Fibroblast of villous mesenchyme (primary cell): ENCODE data around the gene SCYGR1. TPM values are rescaled to one million over a fixed set of nuclear protein-coding genes. Genes with fewer than 3 reads are reported as not detected.

Source experiments
- DNase-seq: peaks from one replicate; pipeline ENCODE4 v3.0.0-alpha.2; 2010; ENCODE audit warnings: low read depth
- H3K4me3 ChIP-seq: 2 replicates; pipeline ENCODE4 v1.5.1; 2011; ENCODE audit warnings: low read depth, mild to moderate bottlenecking, low read length
- total RNA-seq: library from RNA; depleted of rRNA; stranded (reverse); fragments of >200 nt; gene quantifications from 2 replicates; pipeline ENCODE4 v1.2.3, GENCODE V29; 2012
- TF ChIP-seq, protein P1 (sequence below): IDR thresholded peaks from 2 replicates; pipeline ENCODE4 v1.5.1; 2012; ENCODE audit warnings: low read depth, mild to moderate bottlenecking, low read length; ENCODE audit not compliant: insufficient read depth

Gene SCYGR1
- total RNA-seq, 1 donor: not detected

DNA sequence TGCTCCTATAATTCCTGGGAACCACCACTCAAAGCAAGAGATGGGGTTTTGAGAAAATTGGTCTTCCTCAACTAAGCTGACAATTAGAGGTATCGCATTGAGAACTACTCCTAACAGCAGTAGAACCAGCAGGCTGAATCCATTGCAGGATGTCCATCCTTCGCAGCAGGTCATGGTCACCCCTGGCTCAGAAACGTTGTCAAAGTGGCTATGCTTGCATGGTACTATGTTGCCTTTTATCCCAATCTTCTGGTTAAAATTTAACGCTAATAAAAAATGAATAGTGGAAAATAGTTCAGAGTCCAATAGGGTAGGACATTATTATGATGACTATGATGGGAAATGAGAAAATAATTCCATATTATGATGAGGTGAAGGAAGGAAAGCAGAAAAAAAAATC lies 8.7 kb downstream of the SCYGR1 start, which contains the start of gene TM4SF20:
TSS of gene TM4SF20 (minus strand) at position 212 of the 400 bp plus-strand sequence. CDS start at position 174, 38 bp downstream.
- TF ChIP-seq, protein P1, sequence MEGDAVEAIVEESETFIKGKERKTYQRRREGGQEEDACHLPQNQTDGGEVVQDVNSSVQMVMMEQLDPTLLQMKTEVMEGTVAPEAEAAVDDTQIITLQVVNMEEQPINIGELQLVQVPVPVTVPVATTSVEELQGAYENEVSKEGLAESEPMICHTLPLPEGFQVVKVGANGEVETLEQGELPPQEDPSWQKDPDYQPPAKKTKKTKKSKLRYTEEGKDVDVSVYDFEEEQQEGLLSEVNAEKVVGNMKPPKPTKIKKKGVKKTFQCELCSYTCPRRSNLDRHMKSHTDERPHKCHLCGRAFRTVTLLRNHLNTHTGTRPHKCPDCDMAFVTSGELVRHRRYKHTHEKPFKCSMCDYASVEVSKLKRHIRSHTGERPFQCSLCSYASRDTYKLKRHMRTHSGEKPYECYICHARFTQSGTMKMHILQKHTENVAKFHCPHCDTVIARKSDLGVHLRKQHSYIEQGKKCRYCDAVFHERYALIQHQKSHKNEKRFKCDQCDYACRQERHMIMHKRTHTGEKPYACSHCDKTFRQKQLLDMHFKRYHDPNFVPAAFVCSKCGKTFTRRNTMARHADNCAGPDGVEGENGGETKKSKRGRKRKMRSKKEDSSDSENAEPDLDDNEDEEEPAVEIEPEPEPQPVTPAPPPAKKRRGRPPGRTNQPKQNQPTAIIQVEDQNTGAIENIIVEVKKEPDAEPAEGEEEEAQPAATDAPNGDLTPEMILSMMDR: no peak
- no peak for DNase-seq
- H3K4me3 ChIP-seq: no peak within 1 kb of the TSS

DNA sequence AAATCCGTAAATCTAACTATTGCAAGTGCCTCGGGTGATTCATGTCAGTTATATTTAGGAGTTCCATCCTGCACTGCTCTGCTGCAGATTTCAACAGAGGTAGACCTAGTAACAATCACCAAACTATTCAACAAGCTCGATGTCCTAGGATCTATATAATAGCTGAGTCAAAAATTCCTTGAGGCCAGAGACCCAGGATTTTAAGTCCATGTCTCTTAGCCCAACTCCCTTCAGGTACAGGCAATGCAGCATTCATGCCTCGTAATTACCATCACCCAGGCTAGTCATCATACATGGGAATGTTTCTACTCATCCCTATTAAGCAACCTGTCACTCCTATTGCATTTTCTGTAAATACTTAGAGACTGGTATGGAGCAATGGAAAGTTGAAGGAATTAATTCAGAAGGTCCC lies 9.4 kb downstream of the SCYGR1 start:
- H3K4me3 ChIP-seq: no peak overlapping the region
- no peak for DNase-seq
- TF ChIP-seq, protein P1: no peak

DNA sequence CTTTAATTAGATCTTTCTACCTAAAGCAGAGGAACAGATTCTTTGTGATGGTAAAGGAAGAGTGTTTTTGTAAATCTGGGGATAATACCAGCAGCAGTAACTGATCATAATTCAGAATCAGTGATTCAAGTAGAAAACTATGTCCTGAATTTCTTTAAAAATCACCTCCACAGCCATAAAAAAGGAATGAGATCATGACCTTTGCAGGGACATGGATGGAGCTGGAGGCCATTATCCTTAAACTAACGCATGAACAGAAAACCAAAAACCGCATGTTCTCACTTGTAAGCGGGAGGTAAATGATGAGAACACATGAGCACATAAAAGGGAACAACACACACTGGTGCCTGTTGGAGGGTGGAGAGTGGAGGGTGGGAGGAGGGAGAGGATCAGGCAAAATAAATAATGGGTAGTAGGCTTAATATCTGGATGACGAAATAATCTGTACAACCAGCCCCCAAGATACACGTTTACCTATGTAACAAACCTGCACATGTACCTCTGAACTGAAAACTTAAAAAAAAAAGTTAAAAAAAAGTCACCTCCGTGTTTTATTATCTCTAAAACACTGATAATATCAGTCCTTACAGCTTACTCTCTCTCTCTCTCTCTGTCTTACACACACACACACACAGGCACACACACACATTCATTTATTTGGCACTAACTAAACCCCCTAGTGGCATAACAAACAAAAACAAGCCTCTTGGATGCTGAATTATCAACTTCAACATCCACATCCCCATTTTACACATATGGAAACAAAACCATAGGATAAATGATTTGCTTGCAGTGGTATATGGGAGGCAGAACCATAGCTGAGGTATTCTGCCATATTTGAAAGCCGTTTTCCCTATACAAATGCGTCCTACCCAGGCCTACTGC lies 10.0 kb downstream of the SCYGR1 start:
- no peak for DNase-seq
- no peak overlapping the region for H3K4me3 ChIP-seq
- TF ChIP-seq, protein P1: no peak

DNA sequence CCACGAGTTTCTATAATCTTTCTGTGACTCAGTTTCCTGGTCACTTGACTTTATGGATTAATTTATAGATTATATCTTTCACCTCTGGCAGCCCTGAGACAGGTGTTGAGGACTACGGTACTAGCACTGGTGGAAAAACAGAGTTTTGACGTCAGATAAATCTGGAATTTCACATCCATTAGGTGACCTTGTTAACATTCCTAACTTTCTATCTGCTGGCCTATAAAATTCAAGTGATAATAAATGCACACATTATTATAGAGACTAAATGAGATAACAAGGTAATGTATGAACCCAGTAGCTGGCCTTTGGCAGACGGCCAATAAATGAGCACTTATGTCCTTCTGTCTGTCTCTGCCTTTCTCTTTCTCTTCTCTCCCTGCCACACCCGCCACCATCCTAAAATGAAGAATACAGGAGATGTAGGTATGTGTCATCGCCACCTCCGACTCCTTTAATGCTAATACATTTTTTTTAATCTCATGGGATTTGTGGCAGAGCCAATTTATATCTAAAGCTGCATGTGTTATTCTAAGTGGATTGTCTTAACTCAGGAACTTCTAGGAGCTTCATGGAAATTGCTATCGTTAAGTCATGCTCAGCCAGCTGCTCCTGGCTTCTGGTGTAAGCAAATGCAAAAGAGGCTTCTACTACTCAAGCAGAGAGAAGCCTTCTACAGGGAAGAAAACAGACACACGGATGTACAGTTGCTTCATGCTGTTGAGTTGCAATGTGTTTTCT lies 10.9 kb downstream of the SCYGR1 start:
- peak; percentile 36 for DNase-seq
- TF ChIP-seq, protein P1: no peak

DNA sequence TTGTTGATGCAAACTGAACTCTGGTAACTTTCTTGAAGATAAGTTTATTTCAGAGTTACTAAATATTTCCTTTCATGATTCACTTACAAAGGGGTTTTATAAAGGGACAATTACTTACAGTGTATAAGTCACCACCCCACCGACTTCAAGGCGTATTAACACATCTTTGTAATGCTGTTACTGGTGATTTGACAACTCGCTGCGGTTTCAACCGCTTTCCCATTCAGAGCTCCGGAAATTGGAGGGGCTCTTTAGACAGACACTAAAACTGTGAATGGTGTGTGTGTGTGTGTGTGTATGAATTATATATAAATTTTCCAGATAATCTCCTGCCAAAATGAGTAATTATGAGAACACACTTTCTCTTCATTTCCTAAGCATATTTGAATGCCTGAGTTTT lies 13.6 kb downstream of the SCYGR1 start:
- TF ChIP-seq, protein P1: no peak
- no peak for DNase-seq
- no peak overlapping the region for H3K4me3 ChIP-seq

More for the DNA sequence above, 10.9 kb downstream of the SCYGR1 start:
- no peak overlapping the region for H3K4me3 ChIP-seq

DNA sequence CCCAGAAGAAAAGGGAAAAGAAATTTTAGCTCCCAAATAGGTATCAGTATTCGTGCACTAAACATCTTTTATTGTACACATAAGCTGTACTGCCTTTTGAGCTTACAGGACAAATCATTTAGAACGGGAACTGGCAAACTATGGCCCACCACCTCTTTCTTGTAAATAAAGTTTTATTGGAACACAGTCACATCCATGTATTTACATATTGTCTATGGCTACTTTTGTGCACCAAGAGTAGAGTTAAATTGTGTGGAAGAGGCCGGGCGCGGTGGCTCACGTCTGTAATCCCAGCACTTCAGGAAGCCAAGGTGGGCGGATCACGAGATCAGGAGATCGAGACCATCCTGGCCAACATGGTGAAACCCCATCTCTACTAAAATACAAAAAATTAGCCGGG lies 14.4 kb downstream of the SCYGR1 start:
- H3K4me3 ChIP-seq: no peak overlapping the region
- no peak for DNase-seq
- TF ChIP-seq, protein P1: no peak
